Activated T-cell treated with anti-CD3 and anti-CD28 coated beads, Interleukin-2, amount 50 U/mL, for 4 hours (primary cell): ENCODE measurements around the gene ELFN1. TPM values are rescaled to one million over a fixed set of nuclear protein-coding genes. Genes with fewer than 3 reads are reported as not detected.

Experiments used
- ATAC-seq, 2 donors: fragments of 200-7000 bp; cut with Tn5 transposase; one replicate each; pipeline ENCODE4 v1.10.0; 2021
- DNase-seq: peaks from one replicate; pipeline ENCODE4 v3.0.0-alpha.2; 2020
- H3K27me3 Mint-ChIP-seq: one replicate; pipeline ENCODE4 v1.8.0; 2021; ENCODE audit warnings: low read depth, mixed read lengths
- H3K36me3 Mint-ChIP-seq: one replicate; pipeline ENCODE4 v1.8.0; 2022; ENCODE audit warnings: mixed read lengths; ENCODE audit not compliant: insufficient read depth
- H3K4me1 Mint-ChIP-seq: one replicate; pipeline ENCODE4 v1.8.0; 2021; ENCODE audit warnings: low read depth, mixed read lengths
- H3K4me3 Mint-ChIP-seq: one replicate; pipeline ENCODE4 v1.8.0; 2021; ENCODE audit warnings: mild to moderate bottlenecking, moderate library complexity, mixed read lengths
- H3K9me3 Mint-ChIP-seq: one replicate; pipeline ENCODE4 v1.8.0; 2021; ENCODE audit warnings: mixed read lengths
- total RNA-seq, 3 donors: library from RNA; stranded (reverse); gene quantifications; one replicate each; pipeline ENCODE4 v1.2.1, GENCODE V29; 2021

Gene ELFN1
- total RNA-seq = under 1 TPM; 0.11 to 0.13 (median 0.13) TPM

- H3K4me1 Mint-ChIP-seq = peaks cover 11% of the 10 kb centered on the region
- no peaks in the 10 kb centered on the region for H3K36me3 Mint-ChIP-seq
- peaks cover 40% of the 10 kb centered on the region for H3K27me3 Mint-ChIP-seq
- H3K4me3 Mint-ChIP-seq = peak within 1 kb of the TSS; percentile 35
- ATAC-seq (no peak), DNase-seq (no peak)
- no peaks in the 10 kb centered on the region for H3K9me3 Mint-ChIP-seq
Observed at GRCh38 chr7:1669954-1670893, at the start of gene ELFN1. ELFN1 (plus strand) TSS chr7:1670277; CDS start chr7:1744597, 74,320 bp downstream.

DNA sequence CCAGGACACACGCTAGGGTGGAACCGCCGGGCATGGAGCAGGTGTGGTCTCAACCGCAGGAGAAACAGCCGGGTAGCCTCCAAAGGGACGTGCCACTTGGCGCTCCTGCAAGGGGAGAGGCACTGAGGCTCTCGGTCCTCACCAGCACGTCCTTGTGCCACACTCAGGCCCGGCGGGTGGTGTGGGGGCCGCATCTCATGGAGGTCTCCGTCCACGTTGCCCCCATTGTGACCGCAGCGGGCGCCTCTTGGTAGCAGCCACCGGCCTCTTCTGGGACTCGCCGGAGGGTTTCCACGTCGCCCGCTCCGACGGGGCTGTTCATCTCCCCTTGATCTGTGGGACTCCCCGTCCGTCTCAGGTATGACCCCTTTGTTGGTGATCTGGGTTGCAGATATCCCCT lies 49.2 kb upstream of the ELFN1 start:
- Mint-ChIP-seq H3K4me3 (no peak overlapping the region), H3K27me3 (no peaks in the 10 kb centered on the region), H3K4me1 (no peaks in the 10 kb centered on the region), H3K36me3 (no peaks in the 10 kb centered on the region), H3K9me3 (no peaks in the 10 kb centered on the region)
- ATAC-seq (no peak), DNase-seq (no peak)

- no peak for DNase-seq
- Mint-ChIP-seq H3K9me3 (no peaks in the 10 kb centered on the region), H3K4me1 (no peaks in the 10 kb centered on the region), H3K4me3 (no peak overlapping the region), H3K36me3 (no peaks in the 10 kb centered on the region), H3K27me3 (no peaks in the 10 kb centered on the region)
- ATAC-seq = no peak
Observed at GRCh38 chr7:1621718-1622117, 48.4 kb upstream of the ELFN1 start.

GRCh38 chr7:1622441-1622840 lies 47.6 kb upstream of the ELFN1 start:
- ATAC-seq (no peak), DNase-seq (no peak)
- Mint-ChIP-seq H3K27me3 (no peaks in the 10 kb centered on the region), H3K4me1 (no peaks in the 10 kb centered on the region), H3K9me3 (no peaks in the 10 kb centered on the region), H3K4me3 (no peak overlapping the region), H3K36me3 (no peaks in the 10 kb centered on the region)

DNA sequence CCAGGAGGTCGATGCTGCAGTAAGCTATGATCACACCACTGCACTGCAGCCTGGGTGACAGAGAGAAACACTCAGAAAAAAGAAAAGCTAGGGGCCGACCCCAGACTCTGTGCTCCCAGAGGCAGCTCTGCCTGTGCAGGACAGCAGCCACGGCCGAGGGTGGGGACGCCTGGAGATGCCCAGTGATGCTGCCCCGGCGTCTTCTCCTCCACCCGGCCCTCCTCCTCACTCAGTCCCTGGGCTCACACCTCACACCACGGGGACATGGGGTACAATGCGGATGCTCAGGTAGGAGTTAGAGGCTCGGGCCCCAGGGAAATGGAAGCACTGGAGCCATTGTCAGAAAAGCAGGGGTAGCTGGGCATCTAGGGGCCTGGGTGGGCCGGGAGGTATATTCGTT lies 46.3 kb upstream of the ELFN1 start:
- H3K4me1 Mint-ChIP-seq = no peaks in the 10 kb centered on the region
- ATAC-seq (no peak), DNase-seq (no peak)
- H3K9me3 Mint-ChIP-seq = no peaks in the 10 kb centered on the region
- H3K4me3 Mint-ChIP-seq = no peak overlapping the region
- H3K27me3 Mint-ChIP-seq = no peaks in the 10 kb centered on the region
- H3K36me3 Mint-ChIP-seq = no peaks in the 10 kb centered on the region

DNA sequence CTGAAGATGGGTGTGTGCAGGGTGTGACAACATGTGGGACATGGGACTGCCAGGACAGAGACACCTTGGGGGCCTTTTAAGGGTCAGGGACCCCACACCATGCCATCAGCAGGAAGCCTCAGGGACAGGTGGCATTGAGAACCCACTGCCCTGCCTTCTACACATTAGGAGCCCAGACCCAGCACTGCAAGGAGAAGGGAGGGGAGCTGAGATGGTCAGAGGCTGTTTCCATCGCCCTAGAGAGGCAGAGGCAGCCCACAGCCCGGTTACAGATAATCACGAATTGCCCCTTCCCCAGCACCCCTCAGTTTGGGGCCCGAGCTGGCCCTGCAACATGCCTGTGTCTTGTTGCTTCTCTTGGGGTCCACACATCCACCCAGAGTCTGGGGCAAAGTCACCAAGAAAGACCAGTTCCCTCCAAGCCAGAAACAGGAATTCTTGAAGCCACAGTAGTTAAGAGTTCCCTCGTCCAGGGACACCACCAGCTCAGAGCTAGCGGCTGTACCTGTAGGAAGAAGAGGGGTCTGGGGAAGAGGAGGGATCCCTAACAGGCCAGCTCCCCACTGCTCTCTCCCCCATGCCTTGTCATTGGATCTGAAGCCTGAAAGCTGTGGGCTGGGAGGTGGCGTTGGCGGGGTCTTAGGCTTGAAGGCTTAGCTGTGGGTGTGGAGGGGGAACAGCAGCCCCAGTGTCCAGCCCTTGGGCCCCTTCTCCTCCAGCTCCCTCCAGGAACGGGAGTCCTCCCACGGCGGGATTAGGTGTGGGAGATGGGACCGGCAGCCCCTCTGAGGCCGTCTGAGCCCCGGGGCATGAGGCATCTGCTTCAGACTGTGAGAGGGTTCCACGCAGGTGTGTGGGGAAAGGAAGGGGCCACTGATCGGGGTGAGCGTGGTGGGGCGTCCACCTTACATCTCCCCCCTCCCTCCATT lies 44.8 kb upstream of the ELFN1 start:
- Mint-ChIP-seq H3K9me3 (no peaks in the 10 kb centered on the region), H3K36me3 (no peaks in the 10 kb centered on the region), H3K4me3 (no peak overlapping the region), H3K27me3 (no peaks in the 10 kb centered on the region), H3K4me1 (no peaks in the 10 kb centered on the region)
- ATAC-seq = no peak
- no peak for DNase-seq

DNA sequence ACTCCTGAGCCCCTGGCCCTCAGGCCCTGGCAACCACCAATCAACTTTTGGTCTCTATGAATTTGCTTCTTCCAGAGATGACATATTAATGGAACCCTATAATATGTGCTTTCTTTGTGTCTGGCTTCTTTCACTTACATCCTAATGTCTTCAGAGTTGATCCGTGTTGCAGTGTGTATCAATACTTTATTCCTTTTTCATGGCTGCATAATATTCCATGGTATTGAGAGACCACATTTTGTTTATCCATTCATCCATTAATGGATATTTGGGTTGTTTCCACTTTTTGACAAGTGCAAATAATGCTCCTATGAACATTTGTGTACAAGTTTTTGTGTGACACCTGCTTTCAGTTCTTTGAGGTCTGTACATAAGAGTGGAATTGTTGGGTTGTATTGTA lies 43.3 kb upstream of the ELFN1 start:
- Mint-ChIP-seq H3K4me1 (no peaks in the 10 kb centered on the region), H3K4me3 (no peak overlapping the region), H3K9me3 (peaks cover 3% of the 10 kb centered on the region), H3K36me3 (no peaks in the 10 kb centered on the region), H3K27me3 (peaks cover 6% of the 10 kb centered on the region)
- no peak for ATAC-seq
- DNase-seq = no peak

- no peaks in the 10 kb centered on the region for H3K4me1 Mint-ChIP-seq
- no peaks in the 10 kb centered on the region for H3K36me3 Mint-ChIP-seq
- H3K9me3 Mint-ChIP-seq = peaks cover 11% of the 10 kb centered on the region
- DNase-seq (no peak), ATAC-seq (no peak)
- H3K27me3 Mint-ChIP-seq = peaks cover 16% of the 10 kb centered on the region
- H3K4me3 Mint-ChIP-seq = no peak overlapping the region
Observed at GRCh38 chr7:1630700-1631336, 39.3 kb upstream of the ELFN1 start.

DNA sequence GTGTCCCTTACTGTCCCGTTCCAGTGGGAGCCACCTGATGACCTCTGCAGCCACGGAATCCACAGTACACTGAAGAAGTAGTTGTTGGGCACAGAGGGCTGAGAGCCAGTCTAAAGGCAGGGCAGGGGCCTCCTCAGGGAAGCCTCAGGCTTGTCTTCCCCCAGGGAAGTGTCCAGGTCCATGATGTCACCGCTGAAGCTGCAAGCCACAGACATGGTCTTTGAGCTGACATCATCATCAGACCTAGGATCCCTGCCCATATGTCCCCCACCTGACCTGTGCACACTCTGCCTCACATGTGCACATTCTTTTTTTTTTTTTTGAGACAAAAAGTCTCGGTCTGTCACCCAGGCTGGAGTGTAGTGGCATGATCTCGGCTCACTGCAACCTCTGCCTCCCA lies 38.4 kb upstream of the ELFN1 start:
- Mint-ChIP-seq H3K36me3 (no peaks in the 10 kb centered on the region), H3K4me1 (no peaks in the 10 kb centered on the region), H3K27me3 (peaks cover 16% of the 10 kb centered on the region), H3K9me3 (peaks cover 13% of the 10 kb centered on the region), H3K4me3 (no peak overlapping the region)
- no peak for ATAC-seq
- DNase-seq = no peak

DNA sequence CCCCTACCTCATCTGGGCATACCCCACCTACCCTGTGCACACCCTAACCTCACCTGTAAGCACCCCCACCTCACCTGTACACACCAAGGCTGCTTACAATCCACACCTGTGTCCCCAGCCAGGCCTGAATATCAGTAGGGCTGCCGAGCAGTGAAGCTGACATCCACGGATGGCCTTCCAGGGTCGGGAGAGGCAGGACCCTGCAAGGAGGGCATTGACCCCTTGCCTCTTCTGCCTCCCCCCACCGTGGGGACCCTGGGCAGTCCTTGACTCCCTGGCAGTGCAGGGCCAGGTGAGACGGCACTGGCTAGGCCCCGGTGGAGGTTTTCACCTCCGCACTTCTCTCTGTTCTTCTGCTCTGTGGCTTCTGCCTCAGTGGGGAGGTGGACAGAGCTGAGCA lies 37.6 kb upstream of the ELFN1 start:
- DNase-seq = no peak
- H3K27me3 Mint-ChIP-seq = peaks cover 16% of the 10 kb centered on the region
- no peaks in the 10 kb centered on the region for H3K36me3 Mint-ChIP-seq
- peaks cover 17% of the 10 kb centered on the region for H3K9me3 Mint-ChIP-seq
- no peak for ATAC-seq
- no peak overlapping the region for H3K4me3 Mint-ChIP-seq
- H3K4me1 Mint-ChIP-seq = no peaks in the 10 kb centered on the region

- Mint-ChIP-seq H3K4me3 (no peak overlapping the region), H3K4me1 (no peaks in the 10 kb centered on the region)
- no peak for ATAC-seq
Observed at GRCh38 chr7:1632916-1633785, 36.9 kb upstream of the ELFN1 start.

GRCh38 chr7:1635401-1635800 lies 34.7 kb upstream of the ELFN1 start:
- H3K4me1 Mint-ChIP-seq = no peaks in the 10 kb centered on the region
- no peak overlapping the region for H3K4me3 Mint-ChIP-seq
- ATAC-seq (no peak), DNase-seq (no peak)
- peaks cover 17% of the 10 kb centered on the region for H3K9me3 Mint-ChIP-seq
- no peaks in the 10 kb centered on the region for H3K36me3 Mint-ChIP-seq
- H3K27me3 Mint-ChIP-seq = peaks cover 16% of the 10 kb centered on the region

More at GRCh38 chr7:1632916-1633785, 36.9 kb upstream of the ELFN1 start:
- peaks cover 16% of the 10 kb centered on the region for H3K27me3 Mint-ChIP-seq
- H3K36me3 Mint-ChIP-seq = no peaks in the 10 kb centered on the region
- peaks cover 17% of the 10 kb centered on the region for H3K9me3 Mint-ChIP-seq
- no peak for DNase-seq

GRCh38 chr7:1637155-1637554 lies 32.9 kb upstream of the ELFN1 start:
- no peak for ATAC-seq
- H3K4me1 Mint-ChIP-seq = no peaks in the 10 kb centered on the region

More at GRCh38 chr7:1637155-1637554, 32.9 kb upstream of the ELFN1 start:
- peaks cover 14% of the 10 kb centered on the region for H3K9me3 Mint-ChIP-seq
- no peak overlapping the region for H3K4me3 Mint-ChIP-seq
- no peak for DNase-seq
- peaks cover 10% of the 10 kb centered on the region for H3K27me3 Mint-ChIP-seq
- H3K36me3 Mint-ChIP-seq = no peaks in the 10 kb centered on the region
